Cardiac ventricle fibroblast (primary cell): ENCODE measurements around the gene PKD2L2. TPM values are rescaled to one million over a fixed set of nuclear protein-coding genes. Genes with fewer than 3 reads are reported as not detected.

Source experiments
- total RNA-seq: library from RNA; depleted of rRNA; stranded (reverse); fragments of >200 nt; gene quantifications from 2 replicates; pipeline ENCODE4 v1.2.3, GENCODE V29; 2015

Gene PKD2L2
- total RNA-seq = not detected in 2 replicates

DNA sequence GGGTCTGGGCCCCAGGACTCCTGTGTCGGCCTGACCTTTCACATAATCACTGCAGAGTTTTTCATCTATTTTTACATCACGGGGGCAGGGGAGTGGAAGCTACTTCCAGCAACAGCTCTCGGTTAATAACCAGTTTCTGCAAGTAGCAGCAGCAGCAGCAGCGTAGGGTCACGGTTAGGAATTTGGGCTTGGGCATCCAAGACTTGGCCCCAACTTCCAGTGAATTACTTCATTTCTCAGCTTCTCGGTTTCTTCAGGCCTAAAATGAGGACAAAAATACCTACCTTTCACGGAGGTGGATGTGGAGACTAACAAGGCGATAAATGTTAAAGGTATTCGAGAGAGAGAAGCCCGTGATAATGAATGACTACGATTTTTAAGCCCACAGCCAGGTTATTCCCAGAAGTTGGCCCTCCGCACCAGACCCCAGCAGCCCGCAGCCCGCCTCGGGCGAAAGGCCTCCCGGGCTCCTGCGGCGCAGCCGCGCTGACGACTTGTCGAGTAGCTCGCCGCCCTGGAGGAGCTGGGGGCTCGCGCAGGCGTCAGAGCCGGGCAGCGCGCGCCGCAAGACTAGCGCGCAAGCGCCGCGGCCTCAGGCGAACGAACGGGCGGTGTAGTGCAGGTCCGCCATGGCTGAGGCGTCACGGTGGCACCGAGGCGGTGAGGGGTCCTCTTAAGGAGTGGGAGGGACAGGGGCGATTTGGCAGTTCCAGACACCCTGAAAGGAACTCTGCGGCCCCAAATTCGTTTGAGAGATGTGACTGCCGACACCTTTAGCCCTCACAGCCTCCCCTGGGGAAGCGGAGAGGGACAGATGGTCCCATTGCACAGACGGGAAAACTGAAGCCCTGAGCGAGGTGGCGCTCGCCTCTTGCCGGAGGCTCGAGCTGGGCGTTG, at the start of gene PKD2L2:
TSS of gene PKD2L2 (plus strand) at position 595 of the 897 bp plus-strand sequence. CDS start at position 630, 35 bp downstream.

DNA sequence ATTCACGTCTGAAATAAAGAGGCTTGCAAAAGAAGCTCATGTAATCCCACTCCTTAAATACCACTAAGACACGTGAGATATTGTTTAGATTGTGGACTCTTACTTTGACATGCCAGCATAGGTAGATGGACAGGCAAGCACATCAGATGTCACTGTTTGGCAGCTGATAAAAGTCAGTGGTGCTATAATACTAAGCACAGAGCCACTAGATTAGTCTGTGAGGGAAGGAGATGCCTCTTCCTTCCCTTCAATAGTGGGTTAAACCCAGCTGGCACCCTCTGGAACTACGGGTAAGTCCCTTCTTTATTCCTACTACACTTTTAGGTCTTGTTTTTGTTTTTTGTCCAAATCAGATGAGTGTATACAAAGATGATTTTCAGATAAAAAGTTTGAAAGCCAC, 21.6 kb upstream of the PKD2L2 start, which contains the start of gene MYOT:
TSS of gene MYOT (plus strand) at position 197 of the 400 bp plus-strand sequence. CDS start 2,792 bp downstream, outside the sequence.

Other genes starting within 250 kb of the PKD2L2 start
- 2.6 and 4.4 TPM in 2 replicates for gene KLHL3, start 153.4 kb upstream of the PKD2L2 start, total RNA-seq
- 13.2 and 14.2 TPM in 2 replicates for gene HNRNPA0, start 135.1 kb upstream of the PKD2L2 start, total RNA-seq
- gene MYOT, start 21.6 kb upstream of the PKD2L2 start, total RNA-seq = not detected in 2 replicates
- 15.5 and 17.2 TPM in 2 replicates for gene FAM13B, start 143.6 kb downstream of the PKD2L2 start, total RNA-seq
- gene WNT8A, start 194.6 kb downstream of the PKD2L2 start, total RNA-seq = not detected in 2 replicates
- gene NME5, start 250.0 kb downstream of the PKD2L2 start, total RNA-seq = 1.7 and 2.6 TPM in 2 replicates